Germinal center (tissue), 1 donor: ENCODE data around the gene WFS1.

ENCODE experiments used
- DNase-seq: peaks from one replicate; pipeline ENCODE4 v3.0.0; 2012; ENCODE audit warnings: mixed read lengths, low spot score

Gene WFS1

DNA sequence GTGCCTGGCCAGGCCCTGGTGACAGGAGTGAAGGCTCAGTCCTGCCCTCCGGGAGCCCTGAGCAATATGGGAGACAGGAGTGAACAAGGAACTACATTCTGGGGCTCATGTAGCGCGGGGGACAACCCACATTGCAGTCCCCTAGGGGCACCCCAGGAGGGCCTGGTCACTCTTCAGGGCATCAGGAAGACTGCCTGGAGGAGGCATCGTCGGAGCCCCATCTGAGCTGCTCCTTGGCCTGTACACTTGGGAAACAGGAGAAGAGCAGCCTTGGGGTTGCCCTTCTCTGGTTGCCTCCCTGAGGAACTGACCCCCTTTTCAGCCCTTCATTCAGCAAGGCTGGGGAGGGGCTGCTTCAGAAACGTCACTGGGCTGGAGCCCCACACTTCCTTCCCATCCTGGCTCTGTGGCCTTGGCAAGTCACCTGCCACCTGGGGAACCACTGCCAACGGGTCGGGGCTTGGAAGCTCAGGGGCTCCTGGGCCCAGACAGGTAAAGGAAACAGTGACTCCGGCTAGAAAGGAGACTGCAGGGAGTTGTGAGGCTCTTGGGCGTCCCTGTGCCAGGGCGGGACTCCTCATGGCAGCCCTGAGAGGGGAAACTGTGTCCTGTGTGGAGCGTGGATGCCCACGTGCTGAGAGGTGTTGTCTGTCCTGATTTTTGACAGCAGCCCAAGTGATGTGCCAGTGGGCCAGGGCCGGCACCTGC, 10.1 kb downstream of the WFS1 start:
- no peak for DNase-seq

DNA sequence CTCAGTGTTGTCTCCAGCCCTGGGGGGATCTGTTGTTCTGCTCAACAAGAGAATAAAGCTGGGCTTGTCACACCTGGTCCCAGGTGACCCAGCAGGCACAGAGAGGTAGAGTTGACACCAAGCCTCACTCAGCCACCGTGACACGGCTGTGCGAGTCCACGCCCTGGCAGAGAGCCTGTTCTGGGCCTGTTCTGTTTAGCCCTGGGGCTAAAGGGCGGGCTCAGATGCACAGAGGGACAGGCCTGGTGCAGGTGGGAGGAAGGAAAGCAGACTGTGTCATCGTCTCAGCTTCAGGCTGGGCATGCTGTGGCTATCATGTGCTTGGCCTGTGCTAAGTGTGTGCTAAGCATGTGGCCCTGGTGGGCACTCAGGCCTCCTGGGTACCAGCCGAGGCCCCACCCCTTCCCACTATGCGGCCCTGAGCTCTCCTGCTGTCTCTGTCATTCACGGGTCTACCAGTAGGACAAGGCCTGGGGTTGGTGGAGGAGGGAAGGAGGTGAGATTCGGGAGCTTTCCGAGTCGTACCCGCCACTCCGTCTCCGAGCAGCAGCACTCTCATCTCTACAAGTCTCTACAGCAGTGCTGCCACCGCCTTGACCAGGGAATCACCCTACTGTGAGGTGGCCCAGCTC, 10.8 kb downstream of the WFS1 start:
- DNase-seq, result no peak

DNA sequence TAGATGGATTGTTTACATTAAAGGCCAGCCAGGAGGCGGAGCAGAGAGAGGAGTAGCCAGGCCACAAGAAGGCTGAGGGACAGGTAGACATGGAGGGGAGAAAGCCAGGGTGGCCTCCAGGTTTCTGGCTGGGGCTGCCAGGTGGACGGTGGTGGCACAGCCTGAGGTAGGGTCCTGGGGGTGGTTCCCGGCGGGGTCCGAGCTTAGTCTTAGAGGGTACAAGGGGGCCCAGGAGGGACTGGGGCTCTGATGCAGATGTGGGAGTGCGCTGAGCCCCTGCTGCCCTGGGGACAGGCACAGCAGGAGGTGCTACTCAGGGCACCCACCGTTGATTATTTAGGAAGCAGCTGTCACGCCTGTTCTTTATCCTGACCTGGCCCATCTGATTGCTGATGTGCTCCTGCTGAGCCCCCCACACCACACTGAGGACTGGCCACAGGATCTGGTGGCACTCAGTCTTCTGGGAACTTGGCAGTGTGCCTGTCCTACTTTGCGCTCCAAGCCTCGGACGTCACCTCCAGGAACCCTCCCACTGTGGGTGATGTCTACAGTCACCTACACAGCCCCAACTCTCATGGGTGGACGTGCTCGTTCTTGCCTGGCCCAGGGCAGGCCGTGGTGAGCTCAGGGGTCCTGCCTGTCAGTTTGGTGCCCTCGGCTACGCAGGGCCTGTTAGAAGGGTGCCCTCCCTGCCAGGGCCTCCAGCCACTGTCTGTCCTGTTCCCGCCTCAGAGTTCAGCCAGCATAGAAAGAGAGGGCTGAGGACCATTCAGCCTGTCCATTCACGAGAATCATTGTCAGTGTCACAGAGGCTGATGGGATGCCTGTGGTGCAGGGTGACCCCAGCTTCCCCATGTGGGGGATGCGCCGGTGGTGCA, 12.0 kb downstream of the WFS1 start:
- no peak for DNase-seq

DNA sequence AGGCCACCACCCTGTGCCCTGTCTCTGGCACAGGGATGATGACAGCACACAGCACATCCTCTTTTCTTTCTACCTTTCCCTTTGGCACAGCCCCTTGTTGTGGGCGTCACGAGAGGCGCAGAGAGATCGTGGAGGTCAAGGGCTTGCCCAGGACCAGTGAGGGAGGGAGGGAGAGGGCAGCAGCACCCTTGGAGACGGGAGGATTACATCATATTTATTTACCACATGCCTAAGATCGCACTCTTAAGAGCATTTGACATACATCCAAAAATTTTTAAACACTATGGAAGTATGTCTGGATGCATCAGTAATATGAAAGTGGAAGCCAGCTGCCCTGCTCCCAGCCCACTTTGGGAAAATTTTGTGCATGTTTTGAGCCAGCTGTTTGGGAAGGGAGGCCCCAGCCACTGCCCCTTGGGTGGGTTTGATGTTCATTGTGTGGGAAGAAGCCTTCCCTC, 12.7 kb downstream of the WFS1 start:
- DNase-seq, result no peak

DNA sequence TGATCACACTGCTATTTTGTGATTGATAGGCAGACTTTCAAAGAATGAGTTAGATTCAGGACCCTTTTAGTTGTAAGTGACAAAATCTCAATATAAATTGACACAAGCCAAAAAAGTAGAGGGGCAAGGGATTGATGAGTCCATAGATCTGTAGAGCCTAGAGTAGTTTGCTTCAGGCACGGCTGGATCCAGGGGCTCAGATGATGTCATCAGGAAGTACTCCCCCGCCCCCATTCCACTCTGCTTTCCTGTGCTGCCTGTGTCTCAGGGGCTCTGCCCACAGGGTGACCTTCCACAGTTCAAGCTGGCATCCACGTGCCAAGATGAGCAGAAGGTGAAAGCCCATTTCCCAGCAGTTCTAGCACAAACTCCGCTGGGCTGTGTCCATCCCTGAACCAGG, 13.6 kb downstream of the WFS1 start:
- DNase-seq, result no peak

DNA sequence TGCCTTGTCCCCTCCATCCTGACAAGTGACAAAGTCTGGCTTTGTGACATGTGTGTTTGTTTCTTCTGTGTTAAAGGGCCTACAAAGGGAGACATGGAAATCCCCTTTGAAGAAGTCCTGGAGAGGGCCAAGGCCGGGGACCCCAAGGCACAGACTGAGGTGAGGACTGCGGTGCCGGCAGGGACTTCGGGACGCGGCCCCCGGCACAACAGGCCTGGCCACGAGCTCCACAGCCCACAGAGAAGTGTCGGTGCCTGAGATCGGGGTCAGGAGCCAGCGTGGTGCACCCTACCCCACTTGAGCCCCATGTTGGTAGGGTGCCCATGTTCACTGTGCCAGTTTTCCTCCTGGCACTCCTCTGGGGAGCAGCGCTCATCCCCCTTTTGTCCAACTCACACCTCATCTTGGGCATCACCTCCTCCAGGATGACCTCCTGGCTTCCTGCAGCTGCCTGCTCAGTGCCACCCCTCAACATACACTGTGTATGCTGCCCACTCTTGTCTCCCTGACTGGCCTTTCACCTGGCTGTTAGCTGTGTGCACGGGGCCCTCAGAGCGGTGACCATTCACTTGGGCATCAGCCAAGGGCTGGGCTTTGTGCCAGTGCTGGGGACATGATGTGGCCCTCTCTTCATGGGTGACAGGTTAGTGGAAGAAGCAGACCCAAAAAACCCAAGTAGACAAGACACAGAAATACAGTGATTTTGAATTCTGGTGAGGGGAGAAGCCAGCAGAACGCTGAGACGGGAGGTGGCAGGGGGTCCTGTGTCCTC, 17.6 kb downstream of the WFS1 start:
- DNase-seq, result no peak

DNA sequence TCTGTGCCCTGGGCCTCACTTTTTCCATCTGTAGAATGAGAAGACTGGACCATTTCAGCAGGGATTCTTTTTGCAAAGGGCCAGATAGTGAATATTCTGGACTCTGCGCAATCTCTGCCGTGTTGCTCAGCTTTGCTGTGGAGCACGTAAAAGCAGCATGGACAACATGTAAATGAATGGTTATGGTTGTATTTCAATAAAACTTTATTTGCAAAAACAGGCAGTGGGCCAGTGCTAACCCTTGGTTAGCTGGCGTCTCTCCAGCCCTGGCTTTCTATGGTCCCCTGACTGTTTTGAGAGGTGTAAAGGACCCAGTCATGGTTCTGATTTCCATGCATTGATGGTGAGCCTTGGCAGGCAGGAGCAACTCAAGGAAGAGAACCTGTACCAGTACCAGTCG, 18.7 kb downstream of the WFS1 start:
- no peak for DNase-seq

DNA sequence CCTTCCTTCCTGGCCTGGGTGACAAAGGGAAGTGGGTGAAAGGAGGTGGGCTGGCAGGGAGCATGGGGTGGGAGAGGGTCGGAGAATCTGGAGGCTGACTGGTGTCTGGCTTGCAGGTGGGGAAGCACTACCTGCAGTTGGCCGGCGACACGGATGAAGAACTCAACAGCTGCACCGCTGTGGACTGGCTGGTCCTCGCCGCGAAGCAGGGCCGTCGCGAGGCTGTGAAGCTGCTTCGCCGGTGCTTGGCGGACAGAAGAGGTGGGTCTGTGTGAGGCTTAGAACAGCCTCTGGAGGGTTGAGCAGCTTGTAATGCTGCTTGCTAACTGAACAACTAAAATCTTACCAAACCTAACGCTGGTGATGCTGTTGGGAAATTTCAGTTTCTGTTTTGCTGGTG, 19.2 kb downstream of the WFS1 start:
- DNase-seq, result no peak

DNA sequence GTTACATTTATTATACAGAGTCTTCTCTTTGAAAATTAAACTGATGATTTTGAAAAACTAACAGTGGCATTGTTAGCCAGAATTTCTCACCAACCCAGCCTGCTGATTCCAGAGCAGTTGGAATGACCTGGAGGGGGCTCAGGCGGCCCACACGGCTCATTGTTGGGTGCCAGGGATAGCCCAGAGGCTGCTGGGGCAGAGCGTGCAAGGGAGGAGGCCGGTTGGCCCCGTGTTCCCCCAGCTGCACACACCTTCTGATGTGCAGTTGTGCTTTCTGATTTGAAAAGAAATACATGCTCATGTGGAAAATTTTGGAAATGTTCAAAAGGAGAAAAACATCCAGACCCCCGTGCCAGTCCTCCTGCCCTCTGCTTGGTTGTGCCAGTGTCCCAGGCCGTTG, 20.6 kb downstream of the WFS1 start:
- no peak for DNase-seq

DNA sequence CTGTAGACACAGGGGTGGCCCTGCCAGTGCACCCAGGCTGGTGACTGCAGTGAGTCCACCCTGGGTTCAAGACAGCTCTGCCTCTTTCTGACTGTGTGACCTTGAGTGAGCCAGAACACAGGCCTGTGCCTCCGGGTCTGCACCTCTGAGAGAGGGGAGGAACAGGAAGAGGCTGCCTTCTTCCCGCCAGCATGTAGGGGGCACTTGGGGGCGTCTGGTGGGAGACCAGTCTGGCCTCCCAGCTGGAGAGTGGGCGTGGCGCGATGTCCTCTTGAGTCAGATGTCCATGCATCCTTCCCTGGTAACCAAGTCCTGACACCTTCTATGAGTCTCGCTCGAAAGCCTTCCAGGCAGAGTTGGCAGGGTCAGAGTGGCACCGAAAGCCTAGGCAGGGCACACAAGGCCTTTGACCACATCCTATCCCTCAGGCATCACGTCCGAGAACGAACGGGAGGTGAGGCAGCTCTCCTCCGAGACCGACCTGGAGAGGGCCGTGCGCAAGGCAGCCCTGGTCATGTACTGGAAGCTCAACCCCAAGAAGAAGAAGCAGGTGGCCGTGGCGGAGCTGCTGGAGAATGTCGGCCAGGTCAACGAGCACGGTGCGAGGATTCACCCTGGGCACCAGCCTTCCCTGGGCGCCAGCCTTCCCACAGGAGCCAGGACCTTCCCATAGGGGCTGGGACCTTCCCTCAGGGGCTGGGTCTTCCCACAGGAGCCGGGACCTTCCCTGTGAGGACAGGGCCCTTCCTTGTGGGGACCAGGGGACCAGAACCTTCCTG, 21.3 kb downstream of the WFS1 start:
- DNase-seq, result no peak

DNA sequence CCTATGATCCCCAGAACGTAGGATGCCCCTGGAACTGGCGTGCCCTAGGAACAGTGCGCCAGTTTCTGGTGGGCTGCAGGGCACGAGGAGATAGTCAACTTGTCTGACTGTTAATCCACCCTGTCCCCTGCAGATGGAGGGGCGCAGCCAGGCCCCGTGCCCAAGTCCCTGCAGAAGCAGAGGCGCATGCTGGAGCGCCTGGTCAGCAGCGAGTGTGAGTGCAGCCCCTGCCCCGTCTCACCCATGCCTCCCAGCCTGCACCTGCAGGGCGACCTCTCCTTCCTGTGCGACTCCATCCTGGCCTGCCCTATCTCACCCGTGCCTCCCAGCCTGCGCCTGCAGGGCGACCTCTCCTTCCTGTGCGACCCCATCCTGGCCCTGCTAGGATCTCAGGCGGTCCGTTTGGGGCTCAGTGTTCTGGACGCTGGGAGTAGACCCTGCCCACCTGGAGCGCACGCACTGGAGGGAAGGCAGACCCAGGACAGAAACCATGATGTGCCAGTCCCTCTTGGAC, 22.2 kb downstream of the WFS1 start:
- no peak for DNase-seq

DNA sequence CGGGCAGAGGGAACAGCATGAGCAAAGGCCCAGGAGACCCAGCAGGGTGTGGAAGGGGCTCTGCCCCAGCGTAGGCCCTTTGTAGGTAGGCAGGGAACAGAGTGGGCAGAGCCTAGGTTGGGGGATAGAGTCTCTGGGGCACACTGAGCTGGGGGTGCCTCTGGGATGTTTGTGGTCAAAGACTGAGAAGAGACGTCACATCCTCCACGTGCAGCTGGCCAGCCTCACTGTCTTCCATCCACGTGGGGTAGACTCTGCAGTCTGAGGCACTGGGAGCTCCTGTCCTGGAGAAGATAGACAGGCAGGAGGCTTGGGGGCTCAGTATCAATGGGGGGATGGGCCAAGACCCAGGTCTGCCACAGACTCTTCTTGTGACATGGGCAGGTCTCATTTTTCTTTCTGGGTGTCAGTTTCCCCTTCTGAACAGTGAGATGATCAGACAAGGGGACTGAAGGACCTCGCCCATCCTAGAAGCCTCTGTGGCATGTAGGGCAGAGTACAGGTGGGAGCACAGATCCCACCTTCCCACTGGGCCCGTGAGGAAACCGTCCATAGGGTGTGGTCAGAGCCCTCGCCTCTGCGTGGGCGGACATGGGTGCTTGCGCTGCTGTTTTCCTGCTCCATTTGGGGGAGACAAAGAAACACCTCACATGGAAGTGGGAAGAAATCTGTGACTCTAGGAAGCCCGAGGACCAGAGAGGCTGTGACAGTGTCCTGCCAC, 22.9 kb downstream of the WFS1 start:
- no peak for DNase-seq

DNA sequence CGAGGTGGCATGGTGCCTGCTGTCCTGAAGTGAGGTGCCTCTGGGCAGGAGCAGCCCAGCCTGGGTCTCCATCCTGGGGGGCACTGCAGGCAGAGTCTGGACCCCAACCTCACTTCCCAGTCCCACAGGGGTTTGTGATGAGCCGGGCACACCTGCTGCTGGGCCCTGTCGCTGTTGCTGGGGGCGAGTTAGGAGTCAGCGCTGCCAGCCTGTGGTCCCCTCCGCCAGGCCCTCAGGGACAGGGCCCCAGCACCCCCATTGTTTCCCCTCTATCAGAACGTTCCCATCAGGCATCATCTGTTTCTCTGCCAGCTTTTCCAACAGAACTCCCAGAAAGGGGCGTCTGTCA, 23.4 kb downstream of the WFS1 start:
- DNase-seq, result no peak

DNA sequence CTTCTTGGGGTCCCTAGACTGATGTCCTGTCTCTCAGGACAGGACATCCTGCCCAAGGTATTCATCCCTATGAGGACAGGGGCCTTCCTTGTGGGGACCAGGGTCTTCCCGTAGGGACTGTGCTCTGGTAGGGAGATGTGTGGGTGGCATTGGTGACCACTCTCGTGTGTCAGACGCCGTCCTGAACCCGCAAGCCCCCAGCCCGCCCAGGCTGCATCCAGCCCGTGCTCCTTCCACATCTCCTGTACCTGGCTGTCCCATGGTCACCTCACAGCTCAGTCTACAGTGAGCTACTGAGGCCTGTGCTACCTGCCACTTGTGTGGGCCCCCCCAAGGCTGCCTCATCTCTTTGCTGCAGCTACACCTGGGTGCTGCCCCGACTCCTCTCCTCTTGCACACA, 24.0 kb downstream of the WFS1 start:
- no peak for DNase-seq

DNA sequence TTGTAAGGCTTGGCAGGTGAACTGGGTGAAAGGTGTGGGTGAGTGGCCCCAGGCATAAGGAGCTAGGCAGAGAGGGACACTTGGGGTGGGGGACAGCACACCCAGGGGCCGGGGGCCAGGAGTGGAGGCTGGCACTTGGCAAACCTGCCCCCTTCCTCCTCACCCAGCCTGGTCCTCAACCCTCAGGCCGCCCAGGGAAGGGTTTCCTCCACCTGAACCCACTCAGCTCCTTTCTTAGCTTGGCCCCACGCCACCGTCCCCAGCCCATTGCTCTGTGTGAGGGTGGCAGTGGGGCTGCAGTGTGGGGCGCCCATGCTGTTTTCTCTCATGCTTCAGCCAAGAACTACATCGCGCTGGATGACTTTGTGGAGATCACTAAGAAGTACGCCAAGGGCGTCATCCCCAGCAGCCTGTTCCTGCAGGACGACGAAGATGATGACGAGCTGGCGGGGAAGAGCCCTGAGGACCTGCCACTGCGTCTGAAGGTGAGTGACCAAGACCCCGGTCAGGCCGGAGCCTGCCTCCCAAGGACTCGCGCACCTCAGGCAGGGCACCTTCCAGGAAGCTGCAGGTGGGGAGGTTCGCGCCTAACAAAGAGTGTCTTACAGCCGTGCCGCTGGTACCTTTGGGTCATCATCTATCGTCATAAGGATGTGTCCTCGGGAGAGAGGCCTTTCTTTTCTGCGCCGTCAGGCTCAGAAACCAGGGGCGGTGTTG, 25.2 kb downstream of the WFS1 start:
- no peak for DNase-seq

DNA sequence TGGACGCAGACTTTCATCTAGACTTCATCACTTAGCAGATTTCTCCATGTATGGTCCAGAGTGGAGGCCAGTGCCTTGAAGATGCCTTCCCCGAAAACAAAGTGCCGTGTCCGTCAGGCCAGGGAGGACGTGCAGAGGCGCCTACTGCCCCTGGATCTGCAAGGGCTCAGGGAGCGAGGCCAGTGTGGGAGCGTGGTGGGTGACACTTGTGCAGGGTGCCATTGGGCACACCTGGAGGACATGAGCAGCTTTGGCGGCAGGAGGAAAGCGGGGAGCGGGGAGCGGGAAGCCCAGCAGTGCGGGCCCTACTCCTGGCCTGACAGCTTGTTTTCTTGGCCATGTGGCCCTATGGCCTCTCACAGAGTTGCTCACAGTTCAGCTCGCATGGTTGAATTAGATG, 25.8 kb downstream of the WFS1 start:
- no peak for DNase-seq

DNA sequence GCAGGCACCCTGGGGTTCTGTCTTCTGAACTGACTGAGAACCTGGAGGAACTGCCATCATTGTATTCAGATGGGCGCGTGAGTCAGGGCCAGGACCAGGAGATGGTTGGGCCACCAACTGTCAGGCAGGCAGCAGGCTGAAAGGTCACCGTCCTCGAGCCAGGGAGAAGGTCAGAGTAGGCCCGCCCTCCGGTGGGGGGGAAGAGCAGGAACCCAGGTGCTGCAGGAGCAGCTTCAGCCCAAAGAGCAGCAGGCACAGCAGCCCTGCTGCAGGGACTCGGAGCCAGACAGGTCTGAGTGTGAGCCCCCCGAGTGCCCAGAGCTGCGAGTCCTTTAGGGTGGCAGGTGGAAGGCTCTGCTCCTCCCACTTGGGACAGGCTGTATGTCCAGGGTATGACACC, 26.4 kb downstream of the WFS1 start:
- DNase-seq, result no peak

DNA sequence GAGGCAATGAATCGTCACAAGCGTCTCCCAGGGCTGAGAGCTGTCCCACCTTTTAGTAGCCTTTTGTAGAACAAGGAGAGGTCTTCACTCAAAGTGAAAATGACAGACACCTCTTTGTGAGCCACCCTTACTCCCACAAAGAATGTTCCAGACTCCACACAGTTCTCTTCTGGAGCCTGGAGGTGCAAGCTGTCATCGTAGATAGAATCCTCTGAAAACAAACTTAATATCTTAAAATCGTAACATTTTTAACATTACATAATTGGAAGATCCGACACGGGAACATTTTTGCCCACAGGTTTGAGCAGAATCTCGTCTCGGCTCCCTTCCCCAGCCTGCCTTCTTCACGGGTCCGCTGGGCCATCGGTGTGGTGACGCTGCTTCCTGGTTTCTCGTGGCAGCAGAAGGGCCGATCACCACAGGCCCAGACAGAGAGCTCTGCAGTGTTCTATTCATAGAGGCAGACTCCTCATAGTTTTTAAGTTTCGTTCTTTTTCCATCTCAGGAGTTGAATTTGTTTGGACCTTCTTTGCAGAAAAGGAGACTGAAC, 27.7 kb downstream of the WFS1 start:
- no peak for DNase-seq

DNA sequence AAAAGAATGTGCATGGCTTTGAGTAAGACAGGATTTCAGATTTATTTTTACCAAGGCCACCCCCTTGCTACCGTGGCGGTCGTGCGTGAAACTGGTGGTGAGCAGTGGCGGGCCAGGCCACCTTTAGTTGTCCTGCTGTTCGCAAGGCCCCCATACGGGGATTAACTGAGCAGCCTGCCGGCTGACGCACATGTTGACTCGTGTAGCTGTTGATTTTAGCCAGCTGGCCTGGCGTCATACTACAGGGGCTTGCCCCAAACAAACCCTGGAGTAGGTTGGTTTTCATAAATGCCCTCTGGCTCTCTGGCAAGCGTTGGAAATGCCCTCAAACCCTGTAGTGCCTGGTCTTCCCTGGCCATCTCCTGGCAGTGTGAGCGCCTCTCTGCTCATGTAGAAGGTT, 28.4 kb downstream of the WFS1 start:
- DNase-seq, result no peak

DNA sequence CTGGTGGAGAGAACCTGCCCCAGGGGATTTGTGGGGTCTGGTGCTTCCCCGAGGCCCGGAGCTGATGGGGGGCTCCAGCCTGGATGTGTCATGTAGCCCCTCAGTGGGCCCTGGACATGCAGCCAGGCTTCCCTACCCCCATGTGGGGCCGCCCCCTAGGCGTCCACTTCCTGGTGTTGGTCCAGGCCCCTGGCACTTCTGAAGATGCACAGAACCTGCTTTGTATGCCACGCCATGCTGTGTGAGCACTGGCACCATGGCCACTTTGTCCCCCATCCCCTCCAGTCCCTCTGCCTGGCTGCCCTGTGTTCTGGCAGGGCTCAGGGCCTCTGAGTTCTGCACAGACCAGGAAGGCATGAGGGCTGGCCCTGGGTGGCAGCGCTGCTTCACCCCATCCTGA, 29.2 kb downstream of the WFS1 start:
- no peak for DNase-seq
